GM21381 (cell line): ENCODE data around the gene TANGO6.

Experiments used
- ATAC-seq: cut with Tn5 transposase; IDR thresholded peaks from one replicate; pipeline ENCODE4 v1.9.1; 2021; ENCODE audit warnings: mild to moderate bottlenecking, moderate library complexity; ENCODE audit not compliant: unreplicated experiment

The TANGO6 gene

DNA sequence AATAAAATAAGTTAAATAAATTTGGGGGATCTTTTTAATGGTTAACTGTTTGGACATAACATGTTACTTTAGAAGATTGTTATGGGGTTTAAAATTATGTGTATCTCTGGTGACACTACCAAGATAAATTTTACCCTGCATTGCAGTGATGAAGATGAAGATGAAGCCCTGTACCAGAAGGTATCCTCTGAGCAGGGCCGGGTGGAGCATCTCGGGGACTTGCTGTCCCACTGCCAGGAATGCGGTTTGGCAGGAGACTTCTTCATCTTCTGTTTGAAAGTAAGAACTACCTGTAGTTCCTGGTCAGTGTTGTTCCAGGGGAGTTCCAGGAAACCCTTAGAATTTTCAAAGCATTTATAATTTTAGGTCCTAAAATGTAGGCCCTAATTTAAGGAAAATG lies 64.0 kb downstream of the TANGO6 start:
- ATAC-seq: no peak

DNA sequence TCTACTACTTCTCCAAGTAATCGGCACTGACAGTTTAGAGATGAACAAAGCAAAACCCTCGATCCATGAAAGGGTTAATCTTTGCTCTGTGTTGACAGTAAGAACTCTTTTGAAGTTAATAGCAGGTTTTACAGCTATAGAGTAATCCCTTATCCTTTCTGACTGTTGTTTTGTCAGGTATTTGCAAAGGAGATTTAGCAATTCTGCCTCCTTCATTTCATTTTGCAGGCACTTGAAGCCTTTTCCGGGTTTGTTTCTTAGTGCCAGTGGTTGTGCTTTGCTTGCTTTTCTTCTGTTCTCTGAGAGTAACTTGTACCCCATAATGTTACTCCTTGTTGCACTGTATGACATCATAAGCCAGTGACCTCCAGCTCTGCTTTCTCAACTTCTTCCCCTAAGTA lies 64.5 kb downstream of the TANGO6 start:
- no peak for ATAC-seq

DNA sequence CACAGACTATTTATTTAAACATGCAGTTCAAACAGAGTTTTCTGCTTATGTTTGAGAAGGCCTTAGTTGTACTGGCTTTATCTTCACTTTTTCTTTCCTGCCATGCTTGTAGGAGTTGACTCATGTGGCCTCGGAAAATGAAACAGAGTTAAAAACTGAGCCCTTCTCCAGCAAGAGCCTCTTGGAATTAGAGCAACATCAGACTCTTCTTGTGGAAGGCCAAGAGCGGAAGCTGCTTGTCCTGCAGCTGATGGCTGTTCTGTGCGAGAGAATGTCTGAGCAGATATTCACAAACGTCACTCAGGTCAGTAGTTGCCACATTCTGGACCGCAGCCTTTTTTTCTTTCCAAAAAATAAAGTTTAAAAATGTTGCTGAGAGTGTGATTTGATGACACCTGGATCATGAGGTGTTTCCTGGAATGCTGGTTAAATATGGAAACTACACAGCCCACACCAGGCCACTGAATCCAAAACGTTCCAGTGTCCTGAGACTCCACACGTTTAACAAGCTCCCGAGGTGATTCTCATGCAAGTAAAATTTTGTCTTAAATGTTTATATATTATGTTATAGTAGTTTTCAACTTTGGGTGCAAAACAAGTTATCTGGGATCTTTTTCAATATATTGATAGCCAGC lies 65.9 kb downstream of the TANGO6 start:
- ATAC-seq: no peak

DNA sequence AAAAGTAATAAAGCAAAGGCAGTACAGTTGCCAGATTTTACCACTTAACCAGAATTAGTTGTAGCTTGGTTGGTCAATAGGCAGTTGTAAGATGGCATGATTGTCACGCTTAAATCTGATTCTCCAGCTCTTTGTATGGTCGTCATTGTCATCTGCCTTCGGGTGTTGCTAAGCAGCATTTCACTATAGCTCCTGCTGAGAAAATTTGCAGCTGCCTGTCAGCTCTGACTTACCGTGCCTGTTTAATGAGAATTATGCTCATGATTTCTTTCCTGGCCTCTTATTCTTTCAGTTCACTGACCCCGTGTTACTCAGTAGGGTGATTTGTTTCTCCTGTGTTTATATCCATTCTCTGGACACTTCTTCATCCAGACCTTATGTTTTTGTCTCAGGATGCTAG lies 66.7 kb downstream of the TANGO6 start:
- no peak for ATAC-seq

DNA sequence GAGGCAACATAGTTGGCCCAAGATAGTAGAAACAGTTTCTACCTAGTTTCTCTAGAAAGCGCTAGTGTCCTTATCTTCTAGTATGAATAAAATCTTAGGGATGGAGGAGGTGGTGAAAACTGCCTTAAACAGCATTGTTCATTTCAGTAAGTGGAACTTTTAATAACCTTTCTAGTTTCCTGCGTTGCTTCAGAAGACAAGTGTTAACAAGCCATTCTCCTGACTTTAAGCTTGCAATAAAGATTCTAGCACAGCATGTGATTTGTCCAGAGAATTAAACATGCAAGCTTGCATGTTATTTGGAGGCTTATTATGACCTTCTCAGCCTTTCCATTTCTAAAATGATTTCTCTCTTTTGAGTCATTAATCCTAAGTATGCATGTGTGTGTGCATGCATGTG lies 72.3 kb downstream of the TANGO6 start:
- ATAC-seq: no peak

DNA sequence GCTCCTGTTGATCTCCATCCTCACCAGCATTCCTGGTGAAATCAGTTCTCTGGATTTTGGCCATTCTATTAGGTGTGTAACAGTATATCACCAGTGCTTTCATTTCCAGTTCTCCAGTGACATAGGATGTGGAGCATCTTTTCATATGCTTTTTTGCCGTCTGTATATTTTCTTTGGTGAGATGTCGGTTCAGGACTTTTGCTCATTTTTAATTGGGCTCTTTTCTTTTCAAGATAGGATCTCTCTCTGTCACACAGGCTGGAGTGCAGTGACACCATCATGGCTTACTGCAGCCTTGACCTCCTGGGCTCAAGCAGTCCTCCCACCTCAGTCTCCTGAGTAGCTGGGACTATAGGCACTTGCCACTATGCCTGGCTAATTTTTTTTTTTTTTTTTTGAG lies 74.2 kb downstream of the TANGO6 start:
- ATAC-seq: no peak

DNA sequence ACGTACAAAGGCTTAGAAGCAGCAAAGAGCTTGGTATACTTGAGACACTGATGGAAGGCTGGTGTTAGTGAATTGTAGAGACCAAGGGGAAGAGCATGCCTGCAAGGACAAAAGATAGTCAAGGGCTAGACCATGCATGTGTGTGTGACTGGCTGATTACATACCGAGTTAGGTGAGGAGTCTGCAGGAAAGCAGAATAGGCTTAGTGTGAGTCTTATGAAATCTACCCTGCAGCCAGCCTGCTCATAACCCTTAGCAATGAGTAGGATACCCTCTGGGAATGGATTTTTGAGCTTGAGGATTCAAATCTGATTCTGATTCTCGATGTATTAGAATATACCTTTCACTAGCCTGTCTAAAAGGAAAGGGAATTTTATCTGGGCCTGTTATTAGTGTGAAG lies 77.0 kb downstream of the TANGO6 start:
- no peak for ATAC-seq

DNA sequence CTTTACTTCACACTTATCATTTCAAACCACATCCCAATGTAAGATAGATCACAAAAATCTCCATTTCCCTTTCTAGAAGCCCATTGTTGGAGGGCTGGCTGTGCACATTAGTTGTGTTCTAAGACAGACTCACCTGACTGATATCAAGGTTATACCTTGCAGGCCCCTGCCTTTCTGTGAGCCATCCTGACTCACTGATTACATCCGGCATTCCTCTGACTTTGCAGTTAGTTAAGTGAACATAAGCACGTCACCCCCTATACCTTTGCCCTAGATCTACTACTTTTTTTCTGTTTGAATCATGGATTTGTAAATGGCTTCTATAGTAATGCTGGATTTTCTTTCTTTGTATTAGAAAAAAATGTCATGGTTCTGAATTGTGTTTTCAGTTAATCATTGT lies 78.3 kb downstream of the TANGO6 start:
- no peak for ATAC-seq

DNA sequence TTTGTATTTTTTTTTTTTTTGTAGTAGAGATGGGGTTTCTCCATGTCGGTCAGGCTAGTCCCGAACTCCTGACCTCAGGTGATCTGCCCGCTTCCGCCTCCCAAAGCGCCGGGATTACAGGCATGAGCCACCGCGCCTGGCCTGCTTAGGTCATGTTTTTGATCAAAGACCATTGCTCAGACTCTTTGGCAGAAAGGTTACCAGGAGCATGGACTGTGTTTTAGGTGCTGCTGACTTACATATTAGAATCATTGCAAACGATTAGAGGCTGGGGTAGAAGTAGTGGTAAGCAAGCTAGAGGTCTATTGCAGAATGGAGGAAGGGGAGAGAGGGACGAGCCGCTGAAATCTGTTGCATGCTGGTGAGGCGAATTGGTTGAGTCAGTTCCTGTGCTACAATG lies 79.8 kb downstream of the TANGO6 start:
- ATAC-seq: no peak

DNA sequence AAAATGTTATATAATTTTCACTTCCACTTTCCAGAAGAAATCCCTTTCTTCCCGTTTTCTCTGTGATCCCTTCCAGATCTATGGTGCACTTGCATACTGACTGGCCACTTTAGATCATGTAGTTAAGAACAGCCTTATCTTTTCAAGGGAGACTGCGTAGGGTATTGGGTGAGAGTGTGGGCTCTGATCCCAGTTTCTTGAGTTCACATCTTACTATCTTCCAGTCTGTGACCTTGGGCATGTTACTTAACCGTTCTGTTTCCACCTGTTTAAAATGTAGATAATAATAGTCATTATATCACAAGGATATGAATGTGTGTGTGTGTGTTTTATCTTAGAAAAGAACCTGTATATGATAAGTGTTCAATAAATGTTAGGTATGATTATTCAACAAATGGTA lies 83.7 kb downstream of the TANGO6 start:
- ATAC-seq: no peak

DNA sequence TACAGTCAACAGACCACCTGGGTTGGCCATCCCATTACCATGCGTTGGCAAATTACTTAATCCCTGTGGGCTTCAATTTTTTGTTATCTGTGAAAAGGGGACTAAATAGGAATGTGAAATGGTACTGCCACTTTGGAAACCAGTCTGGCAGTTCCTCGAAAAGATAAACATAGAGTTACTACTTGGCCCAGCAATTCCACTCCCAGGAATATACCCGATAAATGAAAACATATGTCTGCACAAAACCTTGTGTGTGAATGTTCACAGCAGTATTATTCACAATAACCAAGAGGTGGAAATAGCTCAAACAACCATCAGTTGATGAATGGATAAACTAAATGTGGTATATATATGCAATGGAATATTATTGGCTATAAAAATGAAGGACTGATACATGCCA lies 87.9 kb downstream of the TANGO6 start:
- no peak for ATAC-seq

DNA sequence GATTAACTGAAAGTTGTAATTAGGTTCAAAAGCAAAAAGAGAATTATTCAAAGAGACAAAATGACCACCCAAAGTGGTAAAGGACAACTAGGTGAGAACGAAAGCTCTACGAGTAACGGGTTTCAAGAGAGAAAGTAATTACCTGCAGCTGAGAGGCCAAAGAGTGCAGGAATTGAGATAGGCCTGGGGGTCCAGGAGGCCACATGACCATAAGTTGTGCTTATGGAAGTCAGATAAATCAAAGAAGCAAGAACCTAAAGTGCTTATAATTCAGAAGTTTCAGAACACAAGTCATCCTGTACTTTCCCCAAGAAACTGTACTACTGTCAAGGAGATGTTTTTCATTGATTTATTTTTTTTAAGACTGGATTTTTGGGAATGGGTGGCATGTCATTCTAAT lies 91.1 kb downstream of the TANGO6 start:
- no peak for ATAC-seq

DNA sequence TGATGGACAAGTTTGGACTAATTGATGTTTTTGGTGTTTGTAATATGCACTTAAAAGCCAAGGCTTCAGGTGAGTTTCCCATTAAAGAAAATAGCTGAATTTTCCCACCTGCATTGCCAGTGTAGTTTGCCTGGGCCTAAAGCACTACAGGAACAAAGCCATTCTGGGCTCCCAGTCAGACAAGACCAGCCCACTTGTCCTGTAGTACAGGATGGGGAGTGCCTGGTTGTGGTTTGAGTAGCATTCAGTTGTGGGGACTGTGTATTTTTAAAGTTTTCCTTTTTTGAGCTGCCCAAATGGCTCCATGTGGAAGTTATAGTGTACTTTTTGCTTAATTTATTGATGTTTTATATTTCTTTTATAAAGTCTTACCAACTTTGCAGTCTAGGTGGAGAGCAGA lies 91.7 kb downstream of the TANGO6 start:
- ATAC-seq: no peak

DNA sequence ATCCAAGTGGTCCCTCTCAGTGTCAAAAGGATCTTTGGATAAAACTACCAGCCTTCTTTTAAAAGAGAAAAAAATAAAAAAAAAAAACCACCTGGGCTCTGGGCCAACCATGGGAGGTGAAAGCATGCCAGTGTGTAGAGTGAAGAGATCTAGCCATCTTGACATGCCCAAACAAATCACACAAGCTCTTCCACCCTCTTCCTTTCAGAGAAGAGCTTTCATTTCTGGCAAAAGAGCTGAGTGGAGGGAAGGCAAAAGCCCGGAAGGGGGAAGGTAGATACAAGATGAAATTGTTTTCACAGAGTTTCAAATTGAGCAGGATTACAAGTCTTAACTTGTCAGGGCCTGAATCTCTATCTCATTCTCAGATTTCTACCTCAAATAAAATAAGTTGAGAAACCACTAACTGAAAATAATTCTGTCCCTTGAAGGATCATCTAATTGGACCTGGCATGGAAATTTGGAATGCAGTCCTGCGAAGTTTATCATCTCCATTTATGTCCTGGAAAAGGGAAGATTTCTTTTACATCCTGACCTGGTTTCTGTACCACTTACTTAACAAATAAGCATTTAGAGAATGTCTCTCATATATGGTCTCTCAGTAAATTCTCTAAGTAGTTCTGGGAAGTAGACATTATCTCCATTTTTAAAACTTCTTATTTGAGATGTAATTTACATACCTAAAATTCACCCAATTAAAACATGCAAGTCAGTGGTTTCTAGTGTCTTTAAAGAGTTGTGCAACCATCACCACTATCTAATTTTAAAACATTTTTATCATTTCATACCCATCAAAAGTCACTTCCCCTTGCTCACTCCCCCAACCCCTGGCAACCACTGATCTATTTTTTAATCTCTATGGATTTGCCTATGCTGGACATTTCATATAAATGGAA lies 93.7 kb downstream of the TANGO6 start:
- ATAC-seq: no peak

DNA sequence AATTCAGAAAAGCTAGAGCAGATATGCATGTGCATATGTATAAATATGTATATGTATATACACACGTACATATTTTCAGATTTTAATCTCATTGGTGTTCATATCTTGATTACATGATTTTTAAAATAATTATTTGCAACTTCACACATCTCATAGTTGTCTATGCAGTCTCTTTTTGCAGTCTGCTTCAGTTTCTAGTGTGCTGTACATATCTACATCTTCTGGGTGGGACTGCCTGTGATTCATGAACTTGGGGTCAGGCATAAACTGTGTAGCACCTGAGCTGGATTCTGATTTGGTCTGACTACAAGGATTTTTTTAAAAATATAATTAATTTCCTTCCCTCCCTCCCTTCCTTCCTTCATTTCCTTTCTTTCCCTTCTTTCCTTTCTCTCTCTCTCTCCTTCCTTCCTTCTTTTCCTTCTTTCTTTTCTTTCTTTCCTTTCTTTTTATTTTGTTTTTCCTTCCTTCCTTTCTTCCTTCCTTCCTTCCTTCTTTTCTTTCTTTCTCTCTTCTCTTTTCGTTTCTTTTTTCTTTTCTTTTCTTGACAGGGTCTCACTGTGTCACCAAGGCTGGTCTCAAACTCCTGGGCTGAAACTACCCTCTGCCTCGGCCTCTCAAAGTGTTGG lies 96.5 kb downstream of the TANGO6 start:
- no peak for ATAC-seq

DNA sequence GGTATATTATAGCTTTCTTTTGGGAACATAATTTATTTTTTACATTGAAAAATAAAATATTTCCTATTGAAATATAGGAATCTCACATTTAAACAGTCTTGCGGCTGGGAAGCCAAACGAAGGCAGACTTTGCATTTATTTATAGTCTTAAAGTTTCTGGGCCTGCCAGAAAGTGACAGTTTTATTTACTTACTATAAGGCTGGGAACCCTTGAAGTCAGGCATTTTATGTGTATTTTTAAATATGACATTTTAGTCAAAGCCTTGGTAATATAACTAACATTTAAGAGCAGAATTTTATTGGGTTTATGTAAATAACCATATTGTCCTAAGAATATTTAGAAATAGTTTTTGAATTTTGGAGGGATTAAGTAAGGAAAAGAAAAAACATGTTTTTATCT lies 97.5 kb downstream of the TANGO6 start:
- no peak for ATAC-seq

DNA sequence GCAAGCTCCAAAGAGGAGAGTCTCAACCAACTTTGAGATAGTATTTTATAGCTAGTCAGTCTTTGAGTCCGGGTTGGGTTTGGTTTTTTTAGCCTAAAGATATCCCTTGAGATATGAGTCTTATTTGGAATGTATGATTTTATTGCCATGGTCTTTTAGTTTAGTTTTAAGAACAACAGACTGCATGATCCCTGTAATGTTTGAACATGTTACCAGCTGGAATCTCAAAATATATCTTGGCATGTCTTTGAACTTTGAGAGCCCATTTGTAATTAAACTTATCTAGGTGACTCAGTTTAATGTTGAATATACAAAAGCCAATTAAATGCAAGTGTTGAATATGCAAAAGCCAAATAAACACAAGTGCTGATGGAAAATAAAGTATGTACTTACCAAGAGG lies 100.6 kb downstream of the TANGO6 start:
- ATAC-seq: no peak

DNA sequence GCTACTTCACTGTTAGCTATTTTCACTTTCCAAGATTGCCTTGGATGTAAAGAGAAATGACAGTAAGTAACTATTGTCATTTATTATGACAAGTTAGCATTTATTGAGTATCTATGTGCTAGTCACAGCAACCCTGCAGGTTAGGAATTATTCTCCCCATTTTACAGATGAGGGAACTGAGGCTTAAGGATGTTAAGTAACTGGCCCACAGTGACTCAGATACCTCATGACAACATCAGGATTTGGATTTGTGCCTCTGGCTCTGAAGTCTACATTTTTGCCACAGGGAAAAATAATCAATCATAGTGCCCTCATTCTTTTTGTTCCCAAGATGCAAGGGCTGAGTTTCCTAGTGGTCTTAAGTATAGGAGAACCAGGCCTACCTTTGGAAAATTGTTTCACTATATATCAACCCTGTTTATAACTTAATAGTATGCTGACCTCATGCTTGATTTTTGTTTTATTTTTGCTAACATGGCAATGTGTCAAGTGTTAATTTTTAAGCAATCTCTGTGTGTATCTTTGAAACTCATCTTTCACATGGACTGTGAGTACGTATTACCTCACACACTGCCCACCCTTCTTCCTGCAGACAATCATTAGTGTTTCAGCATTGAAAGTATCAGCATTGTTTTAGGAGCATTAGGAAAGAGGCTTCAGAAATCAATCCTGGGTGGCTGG lies 105.0 kb downstream of the TANGO6 start:
- no peak for ATAC-seq

DNA sequence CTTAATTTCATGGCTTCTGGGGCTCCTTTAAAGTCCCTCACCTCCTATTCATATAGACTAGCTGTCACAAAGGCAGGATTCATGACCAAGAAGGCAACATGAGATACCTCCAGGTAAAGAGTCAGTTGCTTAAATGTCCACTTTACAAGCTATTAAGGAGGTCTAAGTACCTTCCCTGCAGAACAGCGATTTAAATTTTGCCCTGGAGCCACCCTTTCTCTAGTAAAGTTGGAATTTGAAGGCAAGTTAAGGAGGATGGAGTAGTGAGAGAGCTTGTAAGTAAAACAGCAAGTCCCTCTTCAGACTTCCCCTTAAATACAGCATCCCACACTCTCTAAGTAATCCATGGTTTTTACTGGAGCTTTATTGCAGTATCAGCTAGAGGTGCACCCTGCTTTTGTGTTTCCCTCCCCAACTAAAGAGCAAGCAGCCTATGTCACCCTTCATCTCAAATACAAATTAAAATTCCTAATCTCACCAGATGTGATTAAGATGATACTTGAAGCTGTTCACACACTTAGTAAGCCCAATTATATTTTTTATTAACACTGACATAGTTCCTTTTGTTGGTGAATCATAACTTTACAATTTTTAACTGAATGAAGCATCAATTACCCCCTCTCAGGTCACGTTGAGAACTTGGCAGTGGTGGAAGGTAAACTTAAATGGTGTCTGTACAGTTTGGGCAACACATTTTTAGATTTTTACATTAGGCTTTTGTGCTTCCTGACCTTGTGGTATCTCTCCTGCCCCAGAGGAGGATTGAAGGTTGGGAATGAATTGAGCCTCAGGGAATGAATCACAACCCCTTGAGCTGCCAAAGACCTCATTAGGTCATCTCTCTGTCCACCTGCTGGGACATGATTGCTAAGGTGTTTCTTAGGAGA lies 108.9 kb downstream of the TANGO6 start:
- ATAC-seq: no peak

DNA sequence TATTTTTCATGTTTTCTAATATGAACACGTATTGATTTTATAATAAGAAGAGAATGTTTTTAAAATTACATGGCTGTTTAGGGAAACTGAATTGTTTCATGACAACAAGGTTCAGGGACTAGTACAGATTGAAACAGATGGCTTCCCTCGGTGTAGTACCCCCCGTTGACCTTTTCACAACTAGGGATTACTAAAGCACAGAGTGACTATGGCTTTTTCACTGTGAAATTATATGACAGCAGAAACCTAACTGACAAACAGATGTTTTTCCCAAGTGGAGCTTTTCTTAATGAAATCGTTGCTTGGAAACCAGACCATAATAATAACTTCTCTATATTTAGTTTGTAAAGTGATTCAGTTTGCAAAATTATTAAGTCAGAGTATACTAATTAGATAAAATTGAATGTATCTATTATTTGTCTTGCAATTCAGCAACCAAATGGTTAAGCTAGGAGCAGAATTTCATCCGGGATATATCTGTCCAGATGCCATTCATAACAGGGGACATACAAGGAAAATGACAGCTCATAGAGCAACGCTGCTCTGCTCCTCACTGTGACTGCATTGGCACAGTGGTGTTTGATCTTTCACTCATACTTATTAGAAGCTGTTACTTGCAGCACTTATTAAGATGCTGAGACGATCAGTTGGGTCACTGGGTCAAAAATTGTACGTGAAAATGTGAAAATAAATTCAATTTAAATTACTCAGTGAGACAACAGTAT lies 111.7 kb downstream of the TANGO6 start:
- ATAC-seq: no peak
